Activated B cell treated with CpG ODN at 0.5 μM for 24 hours (primary cell): Measurements from ENCODE around the gene FAM53A. TPM values are rescaled to one million over a fixed set of nuclear protein-coding genes. Genes with fewer than 3 reads are reported as not detected.
A peak's percentile ranks its signal among the peaks of the same experiment; 100 is the strongest.

Experiments
- ATAC-seq: fragments of 200-7000 bp; cut with Tn5 transposase; one replicate; pipeline ENCODE4 v1.10.0; 2021; ENCODE audit warnings: low read depth, mild to moderate bottlenecking, moderate library complexity
- CTCF ChIA-PET: fragments of 350-600 bp; sonication (Branson Sonifier 250); formaldehyde crosslinking; loops from one replicate; lab custom pipeline; 2021; ENCODE audit warnings: antibody characterized with exemption; lab: Charles Lee
- POLR2A ChIA-PET: fragments of 350-600 bp; sonication (Branson Sonifier 250); formaldehyde crosslinking; loops from one replicate; lab custom pipeline; 2021; ENCODE audit warnings: antibody characterized with exemption; lab: Charles Lee
- DNase-seq: peaks from one replicate; pipeline ENCODE4 v3.0.0; 2022
- H3K27ac Mint-ChIP-seq: one replicate; pipeline ENCODE4 v1.8.0; 2020; ENCODE audit warnings: mixed read lengths
- H3K27me3 Mint-ChIP-seq: one replicate; pipeline ENCODE4 v1.8.0; 2021; ENCODE audit warnings: mixed read lengths
- H3K36me3 Mint-ChIP-seq: one replicate; pipeline ENCODE4 v1.8.0; 2021; ENCODE audit warnings: low read depth, mixed read lengths
- H3K4me1 Mint-ChIP-seq: one replicate; pipeline ENCODE4 v1.8.0; 2021; ENCODE audit warnings: mixed read lengths
- H3K4me3 Mint-ChIP-seq: one replicate; pipeline ENCODE4 v1.8.0; 2020; ENCODE audit warnings: mild to moderate bottlenecking, mixed read lengths
- H3K9me3 Mint-ChIP-seq: one replicate; pipeline ENCODE4 v1.8.0; 2020; ENCODE audit warnings: mixed read lengths
- CTCF ChIP-seq: fragments of 200-600 bp; IDR thresholded peaks from one replicate; pipeline ENCODE4 v1.8.0; 2022; ENCODE audit warnings: antibody characterized with exemption, mild to moderate bottlenecking
- intact Hi-C: fragments of 100-400 bp; cut with micrococcal nuclease; formaldehyde crosslinking; loops from one replicate; pipeline ENCODE4 v1.15.1; 2024
- total RNA-seq: library from RNA; stranded (reverse); gene quantifications from 2 replicates; pipeline ENCODE4 v1.2.3, GENCODE V29; 2022

Gene FAM53A
- total RNA-seq, 1 donor from 2014 or later = 1.2 TPM

GRCh38 chr4:1628892-1629698 lies 55.0 kb downstream of the FAM53A start:
- Mint-ChIP-seq H3K27me3 (no peaks in the 10 kb centered on the region), H3K4me1 (no peaks in the 10 kb centered on the region), H3K36me3 (no peaks in the 10 kb centered on the region), H3K9me3 (no peaks in the 10 kb centered on the region), H3K4me3 (no peak overlapping the region), H3K27ac (no peak overlapping the region)
- peak; percentile 62 for DNase-seq
- POLR2A ChIA-PET = no interaction called here
- intact Hi-C loops = loop anchor here (1.0 to 10.0 kb wide), 2 partner anchors 273 to 1384 kb away; no protein-coding TSS in a partner anchor
- ATAC-seq = peak; percentile 81
- CTCF ChIA-PET = interaction anchor here (1.0 kb wide), 2 partner anchors 12 to 276 kb away, joined by 3 to 4 read pairs; no protein-coding TSS in a partner anchor
- TF ChIP-seq CTCF = peak; percentile 75

GRCh38 chr4:1627417-1628313 lies 56.4 kb downstream of the FAM53A start:
- H3K4me3 Mint-ChIP-seq = no peak overlapping the region
- no peaks in the 10 kb centered on the region for H3K9me3 Mint-ChIP-seq
- no peak for TF ChIP-seq CTCF
- ChIA-PET POLR2A (no interaction called here), CTCF (no interaction called here)
- DNase-seq = no peak
- H3K27ac Mint-ChIP-seq = no peak overlapping the region
- intact Hi-C loops = loop anchor here (10.0 kb wide), 1 partner anchor 1383 kb away; no protein-coding TSS in a partner anchor
- H3K36me3 Mint-ChIP-seq = no peaks in the 10 kb centered on the region
- H3K4me1 Mint-ChIP-seq = no peaks in the 10 kb centered on the region
- no peaks in the 10 kb centered on the region for H3K27me3 Mint-ChIP-seq
- no peak for ATAC-seq

- H3K4me3 Mint-ChIP-seq = no peak overlapping the region
- no peaks in the 10 kb centered on the region for H3K36me3 Mint-ChIP-seq
- H3K4me1 Mint-ChIP-seq = no peaks in the 10 kb centered on the region
- ChIA-PET CTCF (no interaction called here), POLR2A (no interaction called here)
- no peaks in the 10 kb centered on the region for H3K9me3 Mint-ChIP-seq
- H3K27ac Mint-ChIP-seq = no peak overlapping the region
- ATAC-seq = no peak
- no peak for TF ChIP-seq CTCF
- no peak for DNase-seq
- no peaks in the 10 kb centered on the region for H3K27me3 Mint-ChIP-seq
- intact Hi-C loops = loop anchor here (10.0 kb wide), 1 partner anchor 1382 kb away; no protein-coding TSS in a partner anchor
These were observed 57.2 kb downstream of the FAM53A start for GRCh38 chr4:1626941-1627340.

- POLR2A ChIA-PET = no interaction called here
- DNase-seq = no peak
- Mint-ChIP-seq H3K9me3 (no peaks in the 10 kb centered on the region), H3K36me3 (no peaks in the 10 kb centered on the region), H3K27ac (no peak overlapping the region), H3K4me3 (no peak overlapping the region), H3K4me1 (no peaks in the 10 kb centered on the region), H3K27me3 (no peaks in the 10 kb centered on the region)
- intact Hi-C loops = loop anchor here (10.0 kb wide), 1 partner anchor 1381 kb away; no protein-coding TSS in a partner anchor
- CTCF ChIA-PET = no interaction called here
- TF ChIP-seq CTCF = no peak
- no peak for ATAC-seq
These were observed 58.0 kb downstream of the FAM53A start for GRCh38 chr4:1626151-1626550.
